HUES48 (cell line): ENCODE data around the gene NEAT1.
A peak's percentile ranks its signal among the peaks of the same experiment; 100 is the strongest.
"Not testable (repeated sequence)": the region's sequence is repeated elsewhere in the genome, so short reads cannot be mapped to it uniquely, and the experiment has no call there.

ENCODE experiments used
- H3K27ac ChIP-seq: one replicate; pipeline ENCODE4 v1.7.0; 2013; ENCODE audit warnings: low read depth, low read length, inconsistent platforms
- H3K27me3 ChIP-seq: 2 replicates; pipeline ENCODE4 v1.6.1; 2013; ENCODE audit warnings: mild to moderate bottlenecking, low read length; ENCODE audit not compliant: control insufficient read depth, insufficient read depth
- H3K36me3 ChIP-seq: 2 replicates; pipeline ENCODE4 v1.6.1; 2013; ENCODE audit warnings: low read length; ENCODE audit not compliant: control insufficient read depth, insufficient read depth
- H3K4me1 ChIP-seq: 2 replicates; pipeline ENCODE4 v1.6.1; 2013; ENCODE audit warnings: mild to moderate bottlenecking, low read length; ENCODE audit not compliant: control insufficient read depth, insufficient read depth
- H3K4me3 ChIP-seq: 2 replicates; pipeline ENCODE4 v1.5.1; 2013; ENCODE audit warnings: mild to moderate bottlenecking, low read depth, low read length
- H3K9ac ChIP-seq: 2 replicates; pipeline ENCODE4 v1.6.1; 2013; ENCODE audit warnings: mild to moderate bottlenecking, low read depth, low read length, moderate library complexity
- H3K9me3 ChIP-seq: 2 replicates; pipeline ENCODE4 v1.6.1; 2013; ENCODE audit warnings: low read length; ENCODE audit not compliant: control insufficient read depth, insufficient read depth

Gene NEAT1

GRCh38 chr11:65412271-65413076 lies 10.1 kb upstream of the NEAT1 start:
- H3K4me1 ChIP-seq = peaks cover 16% of the 10 kb centered on the region; the same call in 1 of the 2 replicates
- H3K36me3 ChIP-seq = peaks cover 19% of the 10 kb centered on the region
- H3K4me3 ChIP-seq = no peak overlapping the region
- H3K27ac ChIP-seq = no peak overlapping the region
- no peak overlapping the region for H3K9ac ChIP-seq
- no peaks in the 10 kb centered on the region for H3K9me3 ChIP-seq
- no peaks in the 10 kb centered on the region for H3K27me3 ChIP-seq

- H3K9ac ChIP-seq, H3K27ac ChIP-seq, H3K9me3 ChIP-seq, H3K4me3 ChIP-seq, H3K27me3 ChIP-seq: not testable (repeated sequence)
- H3K4me1 ChIP-seq = peaks cover 23% of the 10 kb centered on the region
- peaks cover 19% of the 10 kb centered on the region for H3K36me3 ChIP-seq
Observed at GRCh38 chr11:65413077-65413664, 9.4 kb upstream of the NEAT1 start.

- Histone ChIP-seq H3K9me3 (no peaks in the 10 kb centered on the region), H3K9ac (no peak overlapping the region; the same call in 1 of the 2 replicates), H3K27ac (no peak overlapping the region), H3K27me3 (no peaks in the 10 kb centered on the region), H3K36me3 (peaks cover 5% of the 10 kb centered on the region), H3K4me1 (peaks cover 38% of the 10 kb centered on the region), H3K4me3 (no peak overlapping the region)
Observed at GRCh38 chr11:65414776-65415498, 7.7 kb upstream of the NEAT1 start.

GRCh38 chr11:65415499-65416340 lies 6.9 kb upstream of the NEAT1 start:
- Histone ChIP-seq H3K4me3 (peak overlapping the region; percentile 24; the same call in 1 of the 2 replicates), H3K27me3 (no peaks in the 10 kb centered on the region), H3K36me3 (peaks cover 5% of the 10 kb centered on the region), H3K9ac (no peak overlapping the region), H3K9me3 (no peaks in the 10 kb centered on the region), H3K4me1 (peaks cover 43% of the 10 kb centered on the region), H3K27ac (no peak overlapping the region)

- Histone ChIP-seq H3K4me3 (peak overlapping the region; percentile 24; the same call in 1 of the 2 replicates), H3K27ac (no peak overlapping the region), H3K27me3 (no peaks in the 10 kb centered on the region), H3K9ac (no peak overlapping the region), H3K4me1 (peaks cover 46% of the 10 kb centered on the region), H3K9me3 (no peaks in the 10 kb centered on the region), H3K36me3 (peaks cover 3% of the 10 kb centered on the region)
Observed at GRCh38 chr11:65416341-65416824, 6.2 kb upstream of the NEAT1 start.

- H3K36me3 ChIP-seq = no peaks in the 10 kb centered on the region
- peak overlapping the region; percentile 98 for H3K27ac ChIP-seq
- H3K4me3 ChIP-seq = no peak overlapping the region
- peaks cover 52% of the 10 kb centered on the region for H3K4me1 ChIP-seq
- no peak overlapping the region for H3K9ac ChIP-seq
- no peaks in the 10 kb centered on the region for H3K27me3 ChIP-seq
- H3K9me3 ChIP-seq = no peaks in the 10 kb centered on the region
Observed at GRCh38 chr11:65416841-65417701, 5.5 kb upstream of the NEAT1 start.

- Histone ChIP-seq H3K27ac (peak overlapping the region; percentile 98), H3K27me3 (no peaks in the 10 kb centered on the region), H3K36me3 (no peaks in the 10 kb centered on the region), H3K9ac (no peak overlapping the region), H3K9me3 (no peaks in the 10 kb centered on the region), H3K4me3 (no peak overlapping the region), H3K4me1 (peaks cover 54% of the 10 kb centered on the region)
Observed at GRCh38 chr11:65417702-65418430, 4.7 kb upstream of the NEAT1 start.

GRCh38 chr11:65418431-65418680 lies 4.2 kb upstream of the NEAT1 start:
- peaks cover 59% of the 10 kb centered on the region for H3K4me1 ChIP-seq
- no peaks in the 10 kb centered on the region for H3K9me3 ChIP-seq
- peak overlapping the region; percentile 98 for H3K27ac ChIP-seq
- no peaks in the 10 kb centered on the region for H3K36me3 ChIP-seq
- no peaks in the 10 kb centered on the region for H3K27me3 ChIP-seq
- no peak overlapping the region for H3K4me3 ChIP-seq
- peak overlapping the region; percentile 71; the same call in 1 of the 2 replicates for H3K9ac ChIP-seq

- H3K9ac ChIP-seq = peak overlapping the region; percentile 77
- H3K27ac ChIP-seq = peak overlapping the region; percentile 98
- no peaks in the 10 kb centered on the region for H3K27me3 ChIP-seq
- no peaks in the 10 kb centered on the region for H3K9me3 ChIP-seq
- H3K36me3 ChIP-seq = no peaks in the 10 kb centered on the region
- H3K4me1 ChIP-seq = peaks cover 64% of the 10 kb centered on the region
- peak overlapping the region; percentile 30; the same call in 1 of the 2 replicates for H3K4me3 ChIP-seq
Observed at GRCh38 chr11:65418681-65419459, 3.7 kb upstream of the NEAT1 start.
